GM19240 (cell line): Measurements from ENCODE around the gene DEAF1.

Experiments used
- DNase-seq: peaks from one replicate; pipeline ENCODE4 v3.0.0; 2011; ENCODE audit warnings: low spot score; ENCODE audit not compliant: insufficient read length

The DEAF1 gene

DNA sequence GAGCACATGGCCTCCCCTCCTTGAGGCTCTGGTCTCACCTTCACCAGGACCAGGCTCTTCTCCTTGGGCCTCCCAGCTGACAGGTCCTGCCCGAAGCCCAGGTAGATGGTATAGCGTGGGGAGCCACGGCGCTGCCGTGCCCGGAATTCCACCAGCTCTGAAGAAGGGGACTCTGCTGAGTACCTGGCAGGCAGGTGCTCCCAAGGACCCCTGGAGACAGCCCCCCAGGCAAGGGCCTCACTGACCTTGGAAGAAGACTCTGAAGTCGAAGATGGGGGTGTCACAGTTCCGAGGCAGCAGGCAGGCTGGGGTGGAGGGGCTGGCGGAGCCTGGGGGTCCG lies 82.1 kb downstream of the DEAF1 start:
- DNase-seq, result no peak

- DNase-seq, result no peak
Measured at GRCh38 chr11:612201-612960, 82.6 kb downstream of the DEAF1 start.

GRCh38 chr11:611001-611996 lies 83.7 kb downstream of the DEAF1 start:
- DNase-seq, result no peak

GRCh38 chr11:610146-610801 lies 84.7 kb downstream of the DEAF1 start:
- DNase-seq, result no peak

GRCh38 chr11:609341-609811 lies 85.6 kb downstream of the DEAF1 start:
- no peak for DNase-seq

DNA sequence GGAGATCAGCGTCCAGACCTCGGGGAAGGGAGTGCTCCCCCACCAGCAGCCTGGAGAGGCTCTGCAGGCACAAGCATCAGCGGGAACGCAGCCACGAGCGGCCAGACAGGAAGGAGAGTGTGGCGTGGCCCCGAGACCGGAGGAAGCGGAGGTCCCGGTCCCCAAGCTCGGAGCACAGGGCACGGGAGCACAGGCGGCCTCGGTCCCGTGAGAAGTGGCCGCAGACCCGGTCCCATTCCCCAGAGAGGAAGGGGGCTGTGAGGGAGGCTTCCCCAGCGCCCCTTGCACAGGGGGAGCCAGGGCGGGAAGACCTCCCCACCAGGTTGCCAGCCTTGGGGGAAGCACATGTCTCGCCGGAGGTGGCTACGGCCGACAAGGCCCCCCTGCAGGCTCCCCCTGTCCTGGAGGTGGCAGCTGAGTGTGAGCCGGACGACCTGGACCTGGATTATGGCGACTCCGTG lies 86.2 kb downstream of the DEAF1 start:
- DNase-seq, result no peak

DNA sequence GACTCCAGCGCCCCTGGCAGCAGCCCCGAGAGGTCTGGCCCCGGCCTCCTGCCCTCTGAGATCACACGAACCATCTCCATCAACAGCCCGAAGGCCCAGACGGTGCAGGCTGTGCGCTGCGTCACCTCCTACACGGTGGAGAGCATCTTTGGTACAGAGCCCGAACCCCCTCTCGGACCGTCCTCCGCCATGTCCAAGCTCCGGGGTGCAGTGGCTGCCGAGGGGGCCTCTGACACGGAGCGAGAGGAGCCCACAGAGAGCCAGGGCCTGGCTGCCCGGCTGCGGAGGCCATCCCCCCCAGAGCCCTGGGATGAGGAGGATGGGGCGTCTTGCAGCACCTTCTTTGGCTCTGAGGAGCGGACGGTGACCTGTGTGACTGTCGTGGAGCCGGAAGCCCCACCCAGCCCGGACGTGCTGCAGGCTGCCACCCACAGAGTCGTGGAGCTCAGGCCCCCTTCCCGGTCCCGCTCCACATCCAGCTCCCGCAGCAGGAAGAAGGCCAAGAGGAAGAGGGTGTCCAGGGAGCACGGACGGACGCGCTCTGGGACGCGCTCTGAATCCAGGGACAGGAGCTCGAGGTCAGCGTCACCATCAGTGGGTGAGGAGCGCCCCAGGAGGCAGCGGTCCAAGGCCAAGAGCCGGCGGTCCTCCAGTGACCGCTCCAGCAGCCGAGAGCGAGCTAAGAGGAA lies 86.9 kb downstream of the DEAF1 start:
- no peak for DNase-seq

- no peak for DNase-seq
Measured at GRCh38 chr11:607020-607780, 87.8 kb downstream of the DEAF1 start.

DNA sequence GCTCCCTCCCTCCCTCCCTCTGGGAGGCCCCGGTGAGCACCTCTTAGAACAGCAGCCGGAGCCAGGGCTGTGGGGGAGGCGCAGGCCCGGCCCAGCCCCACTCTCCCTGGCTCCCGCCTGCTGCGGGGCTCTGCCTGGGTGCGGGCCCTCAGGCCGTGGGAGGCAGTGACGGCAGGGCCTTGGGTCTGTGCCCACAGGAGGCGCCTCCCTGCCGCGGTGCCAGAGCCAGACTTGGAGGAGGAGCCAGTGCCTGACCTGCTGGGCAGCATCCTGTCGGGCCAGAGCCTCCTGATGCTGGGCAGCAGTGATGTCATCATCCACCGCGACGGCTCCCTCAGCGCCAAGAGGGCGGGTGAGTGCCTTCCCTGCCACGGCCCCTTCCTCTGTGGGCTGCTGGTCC lies 88.8 kb downstream of the DEAF1 start:
- no peak for DNase-seq

DNA sequence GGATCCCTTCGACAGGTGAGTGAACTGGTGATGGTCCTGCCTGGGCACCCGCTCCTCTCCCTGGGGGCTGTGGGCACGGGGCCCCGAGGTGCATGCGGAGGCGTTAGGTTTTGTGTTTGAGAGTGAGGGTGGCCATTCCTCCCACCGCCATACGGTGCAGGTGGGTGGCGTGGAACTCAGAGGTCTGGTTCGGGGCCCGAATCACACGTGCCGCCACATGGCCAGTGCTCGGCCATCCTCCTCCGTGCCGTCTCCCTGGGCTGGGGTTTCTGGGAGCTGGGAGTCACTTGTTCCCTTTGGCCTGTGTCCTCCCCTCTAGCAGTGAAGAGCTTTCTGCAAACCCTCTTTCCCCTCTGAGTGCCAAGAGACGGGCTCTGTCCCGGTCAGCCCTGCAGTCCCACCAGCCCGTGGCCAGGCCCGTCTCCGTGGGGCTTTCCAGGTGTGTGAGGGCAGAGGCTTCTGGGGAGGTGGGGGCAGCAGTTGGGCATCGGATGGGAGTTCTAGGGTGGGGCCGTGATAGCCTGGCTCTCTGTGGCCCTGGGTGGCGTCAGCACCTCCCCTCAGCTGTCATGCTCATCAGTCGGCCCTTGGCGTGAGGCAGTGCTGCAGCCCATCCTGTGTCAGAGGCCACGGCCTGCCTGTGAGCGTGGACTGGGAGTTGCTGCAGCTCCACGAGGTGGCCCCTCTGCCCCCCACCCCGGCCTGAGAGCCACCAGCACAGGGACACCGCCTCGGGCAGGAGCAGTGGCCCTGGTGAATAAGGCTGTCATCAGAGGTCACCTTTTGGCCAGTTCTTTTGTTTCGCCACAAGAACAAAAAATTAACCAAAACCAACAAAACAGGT lies 89.5 kb downstream of the DEAF1 start:
- no peak for DNase-seq

- DNase-seq, result no peak
Measured at GRCh38 chr11:603154-603553, 91.9 kb downstream of the DEAF1 start.

GRCh38 chr11:601573-602245 lies 93.3 kb downstream of the DEAF1 start:
- DNase-seq, result no peak

GRCh38 chr11:598005-598680 lies 96.9 kb downstream of the DEAF1 start:
- no peak for DNase-seq

DNA sequence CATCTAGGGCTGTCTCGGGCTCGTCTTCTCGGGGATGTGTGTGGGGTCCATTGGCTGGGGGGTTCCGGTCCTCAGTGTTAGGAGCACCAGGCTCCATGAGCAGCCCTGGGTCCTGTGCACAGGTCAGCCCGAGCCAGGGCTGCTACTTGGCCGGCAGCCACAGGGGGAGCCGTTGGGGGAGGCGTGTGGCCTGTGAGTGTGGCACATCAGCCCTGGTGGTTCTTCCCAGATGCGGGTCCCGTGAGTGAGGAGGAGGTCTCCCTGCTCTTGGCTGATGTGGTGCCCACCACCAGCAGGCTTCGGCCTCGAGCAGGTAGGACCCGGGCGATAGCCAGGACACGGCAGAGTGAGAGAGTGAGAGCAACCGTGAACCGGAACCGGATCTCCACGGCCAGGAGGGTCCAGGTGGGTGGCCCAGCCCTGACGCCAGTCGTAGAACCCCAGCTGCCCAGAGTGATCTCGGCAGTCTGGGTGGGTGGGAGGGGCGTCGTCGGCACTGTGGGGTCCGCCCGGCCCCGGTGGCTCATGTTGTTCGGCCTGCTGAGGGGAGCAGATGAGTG lies 97.8 kb downstream of the DEAF1 start:
- no peak for DNase-seq

GRCh38 chr11:596374-596773 lies 98.6 kb downstream of the DEAF1 start:
- no peak for DNase-seq

DNA sequence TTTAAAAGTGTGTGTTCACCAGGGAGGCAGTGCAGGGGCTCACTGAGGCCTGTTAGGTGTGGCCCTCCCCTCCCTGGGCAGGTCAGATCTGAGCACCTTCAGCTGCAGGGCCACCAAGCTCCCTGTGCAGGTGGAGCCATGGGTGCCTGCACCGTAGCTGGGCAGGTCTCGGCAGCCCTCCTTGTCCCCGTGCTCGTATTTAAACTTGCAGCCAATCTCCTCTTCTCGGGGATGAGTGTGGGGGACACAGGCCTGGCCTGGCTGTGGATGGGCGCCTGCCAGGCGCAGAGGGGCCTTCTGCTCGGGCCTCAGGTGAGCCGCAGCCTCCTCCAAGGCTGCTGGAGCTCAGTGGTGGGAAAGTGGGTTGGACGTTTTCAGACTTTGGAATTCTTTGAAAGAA lies 99.6 kb downstream of the DEAF1 start:
- DNase-seq, result no peak
